Karpas-422 (cell line): ENCODE measurements around the gene UPP1. TPM values are rescaled to one million over a fixed set of nuclear protein-coding genes. Genes with fewer than 3 reads are reported as not detected.

ENCODE experiments used
- DNase-seq: peaks from one replicate; pipeline ENCODE4 v3.0.0-alpha.2; 2015
- H2AFZ ChIP-seq: fragments of 200-600 bp; sonication (generic); 2 replicates; pipeline ENCODE4 v1.6.1; 2014; ENCODE audit warnings: antibody characterized with exemption, low read length, mixed read lengths
- H3K27ac ChIP-seq: fragments of 200-600 bp; sonication (generic); 2 replicates; pipeline ENCODE4 v1.5.1; 2014; ENCODE audit warnings: mild to moderate bottlenecking, low read length, moderate library complexity
- H3K27me3 ChIP-seq: fragments of 200-600 bp; sonication (generic); 2 replicates; pipeline ENCODE4 v1.6.1; 2014; ENCODE audit warnings: low read length, mixed read lengths
- H3K36me3 ChIP-seq: fragments of 200-600 bp; sonication (generic); 2 replicates; pipeline ENCODE4 v1.6.1; 2014; ENCODE audit warnings: low read length, mixed read lengths; ENCODE audit not compliant: insufficient read depth
- H3K4me1 ChIP-seq: fragments of 200-600 bp; sonication (generic); 2 replicates; pipeline ENCODE4 v1.6.1; 2014; ENCODE audit warnings: mild to moderate bottlenecking, low read length, mixed read lengths
- H3K4me2 ChIP-seq: fragments of 200-600 bp; sonication (generic); 2 replicates; pipeline ENCODE4 v1.6.1; 2014; ENCODE audit warnings: low read length, low read depth, mild to moderate bottlenecking; ENCODE audit not compliant: poor library complexity, severe bottlenecking
- H3K4me3 ChIP-seq: fragments of 200-600 bp; sonication (generic); 2 replicates; pipeline ENCODE4 v1.5.1; 2014; ENCODE audit warnings: mild to moderate bottlenecking, antibody characterized with exemption, low read length, mixed read lengths
- H3K79me2 ChIP-seq: fragments of 200-600 bp; sonication (generic); 2 replicates; pipeline ENCODE4 v1.6.1; 2014; ENCODE audit warnings: mild to moderate bottlenecking, low read length, mixed read lengths
- H3K9ac ChIP-seq: fragments of 200-600 bp; sonication (generic); 2 replicates; pipeline ENCODE4 v1.6.0; 2014; ENCODE audit warnings: low read length
- H3K9me2 ChIP-seq: fragments of 200-600 bp; sonication (generic), shearing (Covaris generic); replicated peaks from 2 replicates; pipeline ENCODE4 v1.6.0; 2014; ENCODE audit warnings: mild to moderate bottlenecking, low read length, moderate library complexity; ENCODE audit not compliant: insufficient read depth
- H3K9me3 ChIP-seq: fragments of 300-700, 200-600 bp; sonication (generic); 2 replicates; pipeline ENCODE4 v1.6.1; 2014; ENCODE audit warnings: low read length, mixed read lengths
- H4K20me1 ChIP-seq: fragments of 200-600 bp; sonication (generic); 2 replicates; pipeline ENCODE4 v1.6.1; 2014; ENCODE audit warnings: mild to moderate bottlenecking, antibody characterized with exemption, low read length, low read depth; ENCODE audit not compliant: insufficient read depth
- total RNA-seq: library from RNA; depleted of rRNA; stranded (reverse); fragments of >200 nt; shearing (Covaris generic); gene quantifications from 2 replicates; pipeline ENCODE4 v1.2.3, GENCODE V29; 2014; ENCODE audit warnings: low replicate concordance; rRNA removed

Gene UPP1
- total RNA-seq, result 2.0 and 14.5 TPM in 2 replicates

GRCh38 chr7:48089046-48090003 is at the start of gene UPP1:
Gene UPP1 (plus strand): TSS chr7:48089265. CDS start chr7:48094784, 5,519 bp downstream.
- H3K27ac ChIP-seq, result peak within 1 kb of the TSS; percentile 32
- peak within 1 kb of the TSS; percentile 65 for H3K4me3 ChIP-seq
- peak within 1 kb of the TSS; percentile 94 for H2AFZ ChIP-seq
- H4K20me1 ChIP-seq, result no peaks in the 10 kb centered on the region
- H3K4me1 ChIP-seq, result peaks cover 48% of the 10 kb centered on the region
- H3K27me3 ChIP-seq, result no peaks in the 10 kb centered on the region
- no peak for DNase-seq
- peak within 1 kb of the TSS; percentile 83 for H3K4me2 ChIP-seq
- no peaks in the 10 kb centered on the region for H3K36me3 ChIP-seq
- H3K79me2 ChIP-seq, result no peaks in the 10 kb centered on the region
- peak within 1 kb of the TSS; percentile 66 for H3K9ac ChIP-seq
- no peaks in the 10 kb centered on the region for H3K9me2 ChIP-seq
- H3K9me3 ChIP-seq, result no peaks in the 10 kb centered on the region

- H3K27ac ChIP-seq, result no peak overlapping the region
- no peaks in the 10 kb centered on the region for H3K9me3 ChIP-seq
- H3K36me3 ChIP-seq, result no peaks in the 10 kb centered on the region
- no peaks in the 10 kb centered on the region for H3K9me2 ChIP-seq
- H3K4me2 ChIP-seq, result no peak overlapping the region
- no peaks in the 10 kb centered on the region for H4K20me1 ChIP-seq
- H3K79me2 ChIP-seq, result no peaks in the 10 kb centered on the region
- H2AFZ ChIP-seq, result no peak overlapping the region
- no peak overlapping the region for H3K9ac ChIP-seq
- H3K27me3 ChIP-seq, result no peaks in the 10 kb centered on the region
- no peak overlapping the region for H3K4me3 ChIP-seq
- no peaks in the 10 kb centered on the region for H3K4me1 ChIP-seq
- DNase-seq, result no peak
These were observed 48.0 kb upstream of the UPP1 start for GRCh38 chr7:48040944-48041652.

DNA sequence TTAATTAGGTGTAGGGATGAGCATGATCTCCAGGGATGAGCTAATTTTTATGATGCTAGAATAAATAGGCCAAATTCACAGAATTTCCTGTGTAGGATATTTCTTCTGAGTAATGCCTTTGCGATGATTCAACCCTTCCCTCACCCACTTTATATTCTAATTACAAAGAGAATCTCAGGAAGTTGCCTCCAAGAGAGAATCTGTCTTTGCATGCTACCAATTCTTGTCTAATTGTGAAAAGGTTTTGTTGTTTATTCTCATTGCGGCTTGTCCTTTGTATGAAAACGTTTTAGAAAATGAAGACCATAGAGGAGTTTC is 47.5 kb upstream of the UPP1 start:
- Histone ChIP-seq H2AFZ (no peak overlapping the region), H3K36me3 (no peaks in the 10 kb centered on the region), H3K4me1 (no peaks in the 10 kb centered on the region), H3K4me2 (no peak overlapping the region), H3K9ac (no peak overlapping the region), H3K9me2 (no peaks in the 10 kb centered on the region), H3K4me3 (no peak overlapping the region), H4K20me1 (no peaks in the 10 kb centered on the region), H3K27ac (no peak overlapping the region), H3K9me3 (no peaks in the 10 kb centered on the region), H3K79me2 (no peaks in the 10 kb centered on the region), H3K27me3 (no peaks in the 10 kb centered on the region)
- DNase-seq, result no peak

GRCh38 chr7:48042216-48042615 is 46.8 kb upstream of the UPP1 start:
- Histone ChIP-seq H3K9me2 (no peaks in the 10 kb centered on the region), H3K4me2 (no peak overlapping the region), H3K27ac (no peak overlapping the region)

DNA sequence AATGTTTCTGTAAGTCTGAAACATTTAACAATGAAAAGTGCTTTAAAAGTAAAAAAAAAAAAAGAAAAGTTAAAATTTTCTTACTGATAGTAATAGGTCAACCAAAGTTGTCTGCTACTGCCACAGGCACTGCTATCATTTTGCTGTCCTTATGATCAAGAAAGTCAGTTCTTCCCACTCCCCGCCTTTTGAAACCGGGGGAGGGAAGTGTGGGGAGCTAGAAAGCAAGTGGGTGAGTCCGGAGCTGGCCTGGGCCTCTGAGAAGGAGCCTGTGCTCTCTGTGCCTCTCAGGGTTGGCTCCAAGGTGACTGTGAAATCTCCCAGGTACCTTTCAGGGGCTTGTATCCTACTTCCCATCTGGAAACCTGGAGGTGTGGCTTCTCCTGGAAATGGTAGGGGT is 46.4 kb upstream of the UPP1 start:
- H3K27ac ChIP-seq, result no peak overlapping the region
- H3K9ac ChIP-seq, result no peak overlapping the region
- H3K4me1 ChIP-seq, result no peaks in the 10 kb centered on the region
- no peak overlapping the region for H2AFZ ChIP-seq
- H3K79me2 ChIP-seq, result no peaks in the 10 kb centered on the region
- H3K36me3 ChIP-seq, result no peaks in the 10 kb centered on the region
- H3K9me3 ChIP-seq, result no peaks in the 10 kb centered on the region
- no peak overlapping the region for H3K4me3 ChIP-seq
- DNase-seq, result no peak
- H3K9me2 ChIP-seq, result no peaks in the 10 kb centered on the region
- no peaks in the 10 kb centered on the region for H4K20me1 ChIP-seq
- no peak overlapping the region for H3K4me2 ChIP-seq
- no peaks in the 10 kb centered on the region for H3K27me3 ChIP-seq

More at GRCh38 chr7:48042216-48042615, 46.8 kb upstream of the UPP1 start:
- Histone ChIP-seq H3K27me3 (no peaks in the 10 kb centered on the region), H3K9ac (no peak overlapping the region), H3K4me1 (no peaks in the 10 kb centered on the region), H3K4me3 (no peak overlapping the region), H3K79me2 (no peaks in the 10 kb centered on the region), H2AFZ (no peak overlapping the region), H4K20me1 (no peaks in the 10 kb centered on the region), H3K9me3 (no peaks in the 10 kb centered on the region), H3K36me3 (no peaks in the 10 kb centered on the region)
- no peak for DNase-seq

- Histone ChIP-seq H3K36me3 (no peaks in the 10 kb centered on the region), H3K9me3 (no peaks in the 10 kb centered on the region), H4K20me1 (no peaks in the 10 kb centered on the region), H3K9me2 (no peaks in the 10 kb centered on the region), H3K27me3 (no peaks in the 10 kb centered on the region), H3K4me3 (no peak overlapping the region), H3K27ac (no peak overlapping the region), H2AFZ (no peak overlapping the region), H3K4me2 (no peak overlapping the region), H3K79me2 (no peaks in the 10 kb centered on the region), H3K9ac (no peak overlapping the region), H3K4me1 (no peaks in the 10 kb centered on the region)
- no peak for DNase-seq
These were observed 43.8 kb upstream of the UPP1 start for GRCh38 chr7:48045195-48045765.

- no peaks in the 10 kb centered on the region for H3K9me3 ChIP-seq
- no peak for DNase-seq
- no peaks in the 10 kb centered on the region for H3K27me3 ChIP-seq
- no peaks in the 10 kb centered on the region for H3K9me2 ChIP-seq
- H3K79me2 ChIP-seq, result no peaks in the 10 kb centered on the region
- H3K4me1 ChIP-seq, result no peaks in the 10 kb centered on the region
- H4K20me1 ChIP-seq, result no peaks in the 10 kb centered on the region
- H3K4me3 ChIP-seq, result no peak overlapping the region
- no peaks in the 10 kb centered on the region for H3K36me3 ChIP-seq
- no peak overlapping the region for H3K27ac ChIP-seq
- H2AFZ ChIP-seq, result no peak overlapping the region
- H3K9ac ChIP-seq, result no peak overlapping the region
- no peak overlapping the region for H3K4me2 ChIP-seq
These were observed 42.6 kb upstream of the UPP1 start for GRCh38 chr7:48046458-48046857.

- H3K27me3 ChIP-seq, result no peaks in the 10 kb centered on the region
- no peak overlapping the region for H3K27ac ChIP-seq
- no peak overlapping the region for H3K4me2 ChIP-seq
- no peaks in the 10 kb centered on the region for H3K36me3 ChIP-seq
- H3K9ac ChIP-seq, result no peak overlapping the region
- H3K9me3 ChIP-seq, result no peaks in the 10 kb centered on the region
- H3K4me1 ChIP-seq, result peaks cover 6% of the 10 kb centered on the region
- H3K79me2 ChIP-seq, result no peaks in the 10 kb centered on the region
- no peaks in the 10 kb centered on the region for H4K20me1 ChIP-seq
- H3K4me3 ChIP-seq, result no peak overlapping the region
- DNase-seq, result no peak
- no peak overlapping the region for H2AFZ ChIP-seq
- H3K9me2 ChIP-seq, result no peaks in the 10 kb centered on the region
These were observed 41.0 kb upstream of the UPP1 start for GRCh38 chr7:48048113-48048512.
